HG03159 (cell line): Measurements from ENCODE around the gene KRTAP5-8.
"Not testable (repeated sequence)": the region's sequence is repeated elsewhere in the genome, so short reads cannot be mapped to it uniquely, and the experiment has no call there.

ENCODE experiments used
- ATAC-seq: cut with Tn5 transposase; IDR thresholded peaks from one replicate; pipeline ENCODE4 v1.9.1; 2021; ENCODE audit warnings: mild to moderate bottlenecking, moderate library complexity; ENCODE audit not compliant: unreplicated experiment

Gene KRTAP5-8

DNA sequence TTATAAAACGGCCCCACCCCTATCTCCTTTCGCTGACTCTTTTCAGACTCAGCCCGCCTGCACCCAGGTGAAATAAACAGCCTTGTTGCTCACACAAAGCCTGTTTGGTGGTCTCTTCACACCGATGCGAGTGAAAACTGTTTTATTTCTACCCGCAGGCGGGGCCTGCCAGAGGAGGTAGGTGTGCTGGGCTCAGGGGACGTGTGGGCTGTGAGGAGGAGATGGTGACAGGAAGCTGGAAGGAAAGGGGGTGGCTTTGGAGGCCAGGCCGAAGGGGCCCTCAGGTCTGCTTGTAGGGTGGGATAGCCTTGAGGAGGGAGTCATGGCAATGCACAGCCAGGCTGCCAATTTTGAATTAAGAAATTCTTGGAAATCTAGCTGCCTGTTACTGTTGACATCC, 32.0 kb upstream of the KRTAP5-8 start:
- no peak for ATAC-seq

- ATAC-seq, result no peak
Measured at GRCh38 chr11:71507102-71507501, 30.7 kb upstream of the KRTAP5-8 start.

DNA sequence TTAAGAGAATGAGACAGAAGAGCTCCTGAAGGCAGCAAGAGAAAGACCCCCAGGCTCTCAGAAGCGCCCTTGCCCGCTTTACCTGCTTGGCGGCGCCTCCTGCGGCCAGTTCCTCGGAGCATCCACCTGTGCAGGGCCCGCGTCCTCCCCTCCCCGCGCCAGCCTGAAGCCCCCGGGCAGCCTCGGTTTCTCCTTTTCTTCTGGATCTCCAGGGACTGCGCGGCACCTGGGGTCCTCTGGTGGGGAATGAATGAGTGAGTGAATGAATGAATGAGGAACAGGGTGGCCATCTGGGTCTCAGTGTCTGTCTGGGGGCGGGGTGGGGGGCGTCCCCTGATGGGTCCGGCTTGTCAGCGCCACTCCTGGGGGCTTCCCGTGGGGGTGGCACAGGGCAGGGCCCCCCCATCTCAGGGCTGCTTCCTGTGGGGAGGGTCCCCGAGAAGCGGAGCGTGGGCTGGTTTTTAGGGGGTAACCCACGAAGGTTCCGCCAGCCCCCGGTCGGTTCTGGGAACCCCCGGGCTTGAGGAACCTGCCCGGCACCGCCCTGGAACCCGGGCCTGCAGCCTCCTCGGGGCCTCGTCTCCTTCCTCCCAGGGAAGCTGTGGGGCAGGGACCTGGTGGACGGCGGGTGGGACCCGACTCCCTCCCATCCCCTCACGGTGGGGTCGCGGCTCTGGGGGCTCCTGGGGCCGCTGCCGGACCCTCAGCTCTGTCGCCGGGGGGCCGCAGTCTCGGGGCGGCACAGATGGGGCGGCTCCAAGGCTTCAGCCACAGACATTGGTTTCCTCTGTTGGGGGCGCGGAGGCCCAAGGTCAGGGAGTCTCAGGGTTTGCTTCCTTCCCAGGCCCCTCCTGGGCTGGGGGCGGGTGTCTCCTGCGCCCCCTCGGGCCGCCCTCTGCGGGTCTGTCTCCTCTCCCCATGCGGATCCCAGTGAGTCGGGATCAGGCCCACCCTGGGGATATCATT, 19.0 kb upstream of the KRTAP5-8 start:
- no peak for ATAC-seq

DNA sequence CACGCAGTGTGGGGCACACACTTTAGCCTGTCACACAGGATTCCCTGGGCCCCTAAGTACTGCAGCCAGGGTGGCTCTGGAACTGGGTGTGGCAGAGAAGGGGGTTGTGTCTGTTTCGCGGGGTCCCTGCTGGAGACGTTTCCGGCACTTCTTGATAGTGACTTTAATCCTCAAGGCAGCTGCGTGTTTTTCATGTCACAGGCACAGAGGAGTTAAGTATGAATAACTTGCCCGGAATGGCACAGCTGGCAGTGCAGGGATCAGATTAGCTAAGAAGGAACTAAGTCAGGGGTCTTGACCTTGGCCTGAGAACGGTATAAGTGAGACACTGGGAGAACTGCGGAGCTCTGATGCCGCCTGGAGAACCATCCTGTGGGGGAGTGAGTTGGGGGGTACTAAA, 18.3 kb upstream of the KRTAP5-8 start:
- no peak for ATAC-seq

GRCh38 chr11:71525188-71525937, 12.5 kb upstream of the KRTAP5-8 start:
- ATAC-seq, result no peak

DNA sequence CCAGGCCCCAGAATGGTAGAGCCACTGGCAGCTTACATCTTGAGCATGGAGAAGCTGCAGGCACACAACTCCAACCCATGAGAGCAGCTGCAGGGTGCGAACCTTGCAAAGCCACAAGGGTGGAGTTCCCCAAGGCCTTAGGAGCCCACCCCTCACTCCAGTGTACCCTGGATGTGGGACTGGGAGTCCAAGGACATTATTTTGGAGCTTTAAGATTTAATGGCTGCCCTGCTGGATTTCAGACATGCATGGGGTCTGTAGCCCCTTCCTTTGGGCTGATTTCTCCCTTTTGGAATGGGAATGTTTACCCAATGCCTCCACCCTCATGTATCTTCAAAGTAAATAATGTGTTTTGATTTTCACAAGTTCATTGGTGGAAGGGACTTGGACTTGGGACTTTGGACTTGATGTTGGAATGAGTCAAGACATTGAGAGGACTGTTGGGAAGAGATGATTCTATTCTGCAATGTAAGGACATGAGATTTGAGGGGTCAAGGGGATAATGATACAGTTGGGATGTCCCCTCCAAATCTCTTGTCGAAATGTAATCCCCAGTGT, 11.8 kb upstream of the KRTAP5-8 start:
- ATAC-seq, result no peak

DNA sequence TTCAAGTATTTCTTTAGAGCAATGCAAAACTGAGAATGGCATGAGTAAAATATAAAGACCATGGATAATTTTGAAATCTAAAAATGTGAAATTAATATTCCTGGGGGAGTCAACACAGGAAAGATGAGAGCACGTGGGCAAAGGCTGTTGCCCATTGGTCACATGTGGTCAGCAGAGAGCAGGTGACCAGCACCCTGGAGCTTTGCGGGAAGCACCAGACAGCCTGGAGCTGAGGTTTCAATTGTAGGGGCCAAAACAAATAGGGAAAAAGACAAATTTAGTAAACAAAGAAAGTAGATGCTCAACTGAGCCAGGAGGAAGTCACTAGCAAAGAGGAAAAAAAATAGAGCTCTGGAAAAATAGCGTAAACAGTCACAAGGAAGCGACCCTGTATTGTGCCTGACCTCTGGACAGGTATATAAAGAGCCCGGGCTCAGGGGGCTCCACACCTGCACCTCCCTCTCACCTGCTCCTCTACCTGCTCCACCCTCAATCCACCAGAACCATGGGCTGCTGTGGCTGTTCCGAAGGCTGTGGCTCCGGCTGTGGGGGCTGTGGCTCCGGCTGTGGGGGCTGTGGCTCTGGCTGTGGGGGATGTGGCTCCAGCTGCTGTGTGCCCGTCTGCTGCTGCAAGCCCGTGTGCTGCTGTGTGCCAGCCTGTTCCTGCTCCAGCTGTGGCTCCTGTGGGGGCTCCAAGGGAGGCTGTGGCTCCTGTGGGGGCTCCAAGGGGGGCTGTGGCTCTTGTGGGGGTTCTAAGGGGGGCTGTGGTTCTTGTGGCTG, 10.8 kb upstream of the KRTAP5-8 start, which contains the start of gene KRTAP5-7:
Gene KRTAP5-7 (plus strand): TSS at position 472 of the 780 bp plus-strand sequence. CDS start 34 bp downstream, at position 506.
- not testable (repeated sequence) for ATAC-seq

- ATAC-seq, result no peak
Measured at GRCh38 chr11:71527576-71528210, 10.1 kb upstream of the KRTAP5-8 start.

- ATAC-seq, result no peak
Measured at GRCh38 chr11:71530602-71531001, 7.2 kb upstream of the KRTAP5-8 start.

DNA sequence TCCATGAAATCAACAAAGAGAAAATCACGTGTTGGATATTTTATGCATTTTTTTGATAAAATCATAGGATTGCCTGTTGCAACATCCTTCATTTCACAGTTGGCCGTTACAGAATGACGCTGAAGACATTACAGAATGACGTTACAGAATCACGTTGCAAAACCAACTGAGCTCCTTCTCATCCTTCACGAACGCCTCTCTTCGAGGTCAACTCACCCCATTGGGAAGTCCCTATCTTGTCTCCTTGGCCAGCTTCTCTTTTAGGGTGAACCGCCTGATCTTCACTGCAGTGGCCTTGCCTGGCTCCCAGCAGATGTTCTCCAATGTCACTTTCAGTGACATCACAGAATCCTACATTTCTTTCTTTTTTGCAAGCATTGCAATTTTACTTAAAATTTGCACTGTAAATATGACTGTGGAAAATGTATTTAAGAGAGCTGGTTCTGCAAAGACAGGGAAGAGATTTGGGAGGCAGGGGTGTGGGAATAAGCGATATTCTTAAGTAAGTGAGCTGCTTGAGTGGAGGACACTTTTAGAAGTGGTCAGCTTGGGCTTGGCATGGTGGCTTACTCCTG, 5.7 kb upstream of the KRTAP5-8 start:
- ATAC-seq, result no peak

GRCh38 chr11:71534711-71535608, 2.9 kb upstream of the KRTAP5-8 start:
- not testable (repeated sequence) for ATAC-seq

- no peak for ATAC-seq
Measured at GRCh38 chr11:71535825-71536224, 2.0 kb upstream of the KRTAP5-8 start.

GRCh38 chr11:71537537-71537936, 288 bp upstream of the KRTAP5-8 start:
- no peak for ATAC-seq

- no peak for ATAC-seq
Measured at GRCh38 chr11:71538666-71538990, 803 bp downstream of the KRTAP5-8 start.

- no peak for ATAC-seq
Measured at GRCh38 chr11:71539017-71539416, 1.2 kb downstream of the KRTAP5-8 start.

DNA sequence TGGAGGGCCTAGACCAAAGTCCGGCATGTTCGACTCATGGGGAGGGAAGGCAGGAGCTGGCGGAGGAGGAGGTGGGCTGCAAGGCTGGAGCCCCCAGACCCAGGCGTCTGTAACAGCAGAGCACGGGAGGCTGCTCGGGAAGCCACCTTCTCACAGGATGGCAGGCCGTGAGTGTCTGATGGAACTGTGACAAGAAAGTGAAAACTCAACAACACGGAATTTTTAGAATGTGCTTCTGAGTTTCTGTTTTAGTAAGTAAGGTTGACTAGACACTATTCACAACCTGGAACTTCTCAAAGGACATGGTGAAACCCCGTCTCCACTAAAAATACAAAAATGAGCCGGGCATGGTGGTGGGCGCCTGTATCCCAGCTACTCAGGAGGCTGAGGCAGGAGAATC, 2.1 kb downstream of the KRTAP5-8 start:
- not testable (repeated sequence) for ATAC-seq

DNA sequence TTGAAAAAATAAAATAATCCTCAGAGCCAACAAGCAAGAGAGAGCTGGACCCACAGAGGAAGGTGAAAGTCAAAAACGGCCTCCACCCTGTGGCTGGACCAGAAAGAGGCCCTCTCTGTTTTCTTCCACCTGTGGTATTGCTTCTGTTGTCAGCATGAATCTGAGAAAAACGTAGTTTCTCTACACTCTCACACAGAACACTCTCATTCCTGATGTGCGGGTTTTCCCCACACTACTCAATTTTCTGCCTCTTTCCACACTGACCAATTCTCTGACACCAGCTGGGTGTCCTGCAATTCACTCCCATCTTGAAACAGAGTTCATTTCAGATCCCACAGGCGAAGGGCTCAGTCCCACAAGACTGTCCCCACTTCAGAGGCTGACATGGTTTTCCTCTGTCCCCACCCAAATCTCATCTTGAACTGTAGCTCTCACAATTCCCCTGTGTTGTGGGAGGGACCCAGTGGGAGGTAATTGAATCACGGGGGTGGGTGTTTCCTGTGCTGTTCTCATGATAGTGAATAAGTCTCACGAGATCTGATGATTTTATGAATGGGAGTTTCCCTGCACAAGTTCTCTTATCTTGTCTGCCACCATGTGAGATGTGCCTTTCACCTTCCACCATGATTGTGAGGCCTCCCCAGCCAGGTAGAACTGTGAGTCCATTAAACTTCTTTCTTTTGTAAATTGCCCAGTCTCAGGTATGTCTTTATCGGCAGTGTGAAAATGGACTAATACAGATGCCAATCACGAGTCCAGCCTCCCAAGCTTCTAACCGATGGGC, 2.9 kb downstream of the KRTAP5-8 start:
- ATAC-seq, result not testable (repeated sequence)

DNA sequence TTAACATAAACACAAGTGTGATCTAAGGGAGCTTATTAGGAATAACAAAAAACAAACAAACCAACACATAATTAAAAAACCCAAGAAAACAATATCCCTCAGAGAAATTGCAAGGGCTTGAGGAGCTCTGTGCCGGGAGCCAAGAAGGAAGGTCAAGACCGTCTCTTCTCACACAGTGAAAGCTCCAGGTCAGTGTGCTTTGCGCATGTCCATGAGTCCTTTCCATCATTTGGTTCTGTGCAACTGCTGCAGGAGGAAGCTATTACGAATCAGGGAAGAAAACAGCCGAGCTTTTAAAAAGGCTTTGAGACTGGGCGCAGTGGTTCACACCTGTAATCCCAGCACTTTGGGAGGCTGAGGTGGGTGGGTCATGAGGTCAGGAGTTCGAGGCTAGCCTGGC, 4.6 kb downstream of the KRTAP5-8 start:
- no peak for ATAC-seq
